ENCODE results near the gene PADI2. TPM values are rescaled to one million over a fixed set of nuclear protein-coding genes. Genes with fewer than 3 reads are reported as not detected.
A peak's percentile ranks its signal among the peaks of the same experiment; 100 is the strongest.

PADI2 gene
- total and polyA plus RNA-seq, 5 donors from 2014 or later, result 0.08 TPM; not detected in 4

- Mint-ChIP-seq H3K4me3 (no peak overlapping the region), H3K27me3 (peaks cover 5% of the 10 kb centered on the region), H3K4me1 (peaks cover 0 to 2% (median 0%) of the 10 kb centered on the region in 4 donors), H3K9me3 (no peaks in the 10 kb centered on the region), H3K36me3 (no peaks in the 10 kb centered on the region), H3K27ac (no peak overlapping the region)
- Histone ChIP-seq H3K9me3 (ENCODE audit: control insufficient read depth in 2 of 2, low read length in 2 of 2) (no peaks in the 10 kb centered on the region), H3K36me3 (ENCODE audit: control insufficient read depth, insufficient read depth, low read length) (no peaks in the 10 kb centered on the region), H3K27ac (ENCODE audit: insufficient read depth, low read length, poor library complexity, severe bottlenecking) (no peak overlapping the region), H3K4me1 (ENCODE audit: control insufficient read depth, insufficient read depth, low read length, poor library complexity, severe bottlenecking) (no peaks in the 10 kb centered on the region), H3K4me3 (ENCODE audit: low read depth, low read length) (no peak overlapping the region), H3K27me3 (ENCODE audit: control insufficient read depth, insufficient read depth, low read length) (no peaks in the 10 kb centered on the region)
- ATAC-seq (ENCODE audit: low read depth in 2 of 2), result no peak
- DNase-seq, result no peak
Measured at GRCh38 chr1:17136936-17137335, 17.7 kb upstream of the PADI2 start.

GRCh38 chr1:17136145-17136544 is 16.9 kb upstream of the PADI2 start:
- DNase-seq (no peak), ATAC-seq (ENCODE audit: low read depth in 2 of 2) (no peak)
- Histone ChIP-seq H3K27me3 (ENCODE audit: control insufficient read depth, insufficient read depth, low read length) (no peaks in the 10 kb centered on the region), H3K4me1 (ENCODE audit: control insufficient read depth, insufficient read depth, low read length, poor library complexity, severe bottlenecking) (no peaks in the 10 kb centered on the region), H3K36me3 (ENCODE audit: control insufficient read depth, insufficient read depth, low read length) (no peaks in the 10 kb centered on the region), H3K4me3 (ENCODE audit: low read depth, low read length) (no peak overlapping the region), H3K9me3 (ENCODE audit: control insufficient read depth in 2 of 2, low read length in 2 of 2) (no peaks in the 10 kb centered on the region), H3K27ac (ENCODE audit: insufficient read depth, low read length, poor library complexity, severe bottlenecking) (no peak overlapping the region)
- peaks cover 0 to 2% (median 0%) of the 10 kb centered on the region in 4 donors for H3K4me1 Mint-ChIP-seq
- H3K4me3 Mint-ChIP-seq, result no peak overlapping the region
- no peaks in the 10 kb centered on the region for H3K36me3 Mint-ChIP-seq
- no peak overlapping the region for H3K27ac Mint-ChIP-seq
- H3K9me3 Mint-ChIP-seq, result no peaks in the 10 kb centered on the region
- peaks cover 5% of the 10 kb centered on the region for H3K27me3 Mint-ChIP-seq

DNA sequence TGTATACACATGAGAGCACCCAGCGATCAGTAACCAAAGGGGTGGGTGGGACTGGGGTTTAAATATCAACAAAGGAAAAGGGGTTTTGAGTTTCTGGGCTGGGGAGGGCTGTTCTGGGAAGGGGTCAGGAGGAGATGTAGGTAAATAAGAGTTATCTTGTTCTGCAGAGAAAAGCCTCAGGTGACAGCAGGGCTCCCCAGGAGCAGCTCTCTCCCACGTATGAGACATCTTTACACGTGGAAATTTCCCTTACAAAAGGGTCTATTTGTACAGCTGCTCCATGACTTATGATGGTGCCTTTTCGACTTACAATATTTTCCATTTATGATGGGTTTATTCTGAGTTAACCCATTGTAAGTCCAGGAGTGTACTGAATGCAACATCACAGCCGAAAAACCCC is 16.3 kb upstream of the PADI2 start:
- H3K4me3 ChIP-seq (ENCODE audit: low read depth, low read length), result no peak overlapping the region
- Mint-ChIP-seq H3K27me3 (peaks cover 5% of the 10 kb centered on the region), H3K27ac (no peak overlapping the region), H3K36me3 (no peaks in the 10 kb centered on the region), H3K4me1 (peaks cover 0 to 2% (median 0%) of the 10 kb centered on the region in 4 donors), H3K9me3 (no peaks in the 10 kb centered on the region), H3K4me3 (peak overlapping the region in 1 of 4 donors; percentile 18)
- H3K27me3 ChIP-seq (ENCODE audit: control insufficient read depth, insufficient read depth, low read length), result no peaks in the 10 kb centered on the region
- H3K9me3 ChIP-seq (ENCODE audit: control insufficient read depth in 2 of 2, low read length in 2 of 2), result no peaks in the 10 kb centered on the region
- H3K27ac ChIP-seq (ENCODE audit: insufficient read depth, low read length, poor library complexity, severe bottlenecking), result no peak overlapping the region
- no peak for DNase-seq
- no peak for ATAC-seq (ENCODE audit: low read depth in 2 of 2)
- H3K4me1 ChIP-seq (ENCODE audit: control insufficient read depth, insufficient read depth, low read length, poor library complexity, severe bottlenecking), result no peaks in the 10 kb centered on the region
- H3K36me3 ChIP-seq (ENCODE audit: control insufficient read depth, insufficient read depth, low read length), result no peaks in the 10 kb centered on the region

DNA sequence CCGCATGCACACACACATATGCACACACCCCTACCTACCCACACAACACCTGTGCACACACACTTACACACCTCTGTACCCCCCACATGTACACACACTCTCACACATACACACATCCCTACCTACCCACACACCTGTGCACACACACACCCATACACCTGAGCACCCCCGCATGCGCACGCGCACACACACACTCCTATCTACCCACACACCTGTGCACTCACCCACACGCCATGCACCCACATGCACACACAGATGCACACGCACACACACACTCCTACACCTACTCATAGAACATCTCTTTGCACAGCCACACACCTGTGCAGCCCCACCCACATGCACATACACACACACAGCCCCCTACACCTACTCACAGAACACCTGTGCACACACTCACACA is 15.5 kb upstream of the PADI2 start:
- no peaks in the 10 kb centered on the region for H3K9me3 ChIP-seq (ENCODE audit: control insufficient read depth in 2 of 2, low read length in 2 of 2)
- ATAC-seq (ENCODE audit: low read depth in 2 of 2) (no peak), DNase-seq (no peak)
- no peaks in the 10 kb centered on the region for H3K27me3 ChIP-seq (ENCODE audit: control insufficient read depth, insufficient read depth, low read length)
- no peaks in the 10 kb centered on the region for H3K4me1 ChIP-seq (ENCODE audit: control insufficient read depth, insufficient read depth, low read length, poor library complexity, severe bottlenecking)
- peaks cover 5% of the 10 kb centered on the region for H3K27me3 Mint-ChIP-seq
- H3K36me3 ChIP-seq (ENCODE audit: control insufficient read depth, insufficient read depth, low read length), result no peaks in the 10 kb centered on the region
- no peaks in the 10 kb centered on the region for H3K9me3 Mint-ChIP-seq
- H3K27ac ChIP-seq (ENCODE audit: insufficient read depth, low read length, poor library complexity, severe bottlenecking), result no peak overlapping the region
- H3K4me1 Mint-ChIP-seq, result peaks cover 0 to 2% (median 0%) of the 10 kb centered on the region in 4 donors
- H3K4me3 Mint-ChIP-seq, result no peak overlapping the region
- no peaks in the 10 kb centered on the region for H3K36me3 Mint-ChIP-seq
- no peak overlapping the region for H3K4me3 ChIP-seq (ENCODE audit: low read depth, low read length)
- H3K27ac Mint-ChIP-seq, result peak overlapping the region in 1 of 3 donors; percentile 66

GRCh38 chr1:17134034-17134433 is 14.8 kb upstream of the PADI2 start:
- H3K9me3 Mint-ChIP-seq, result no peaks in the 10 kb centered on the region
- no peaks in the 10 kb centered on the region for H3K36me3 Mint-ChIP-seq
- peaks cover 0 to 2% (median 0%) of the 10 kb centered on the region in 4 donors for H3K4me1 Mint-ChIP-seq

DNA sequence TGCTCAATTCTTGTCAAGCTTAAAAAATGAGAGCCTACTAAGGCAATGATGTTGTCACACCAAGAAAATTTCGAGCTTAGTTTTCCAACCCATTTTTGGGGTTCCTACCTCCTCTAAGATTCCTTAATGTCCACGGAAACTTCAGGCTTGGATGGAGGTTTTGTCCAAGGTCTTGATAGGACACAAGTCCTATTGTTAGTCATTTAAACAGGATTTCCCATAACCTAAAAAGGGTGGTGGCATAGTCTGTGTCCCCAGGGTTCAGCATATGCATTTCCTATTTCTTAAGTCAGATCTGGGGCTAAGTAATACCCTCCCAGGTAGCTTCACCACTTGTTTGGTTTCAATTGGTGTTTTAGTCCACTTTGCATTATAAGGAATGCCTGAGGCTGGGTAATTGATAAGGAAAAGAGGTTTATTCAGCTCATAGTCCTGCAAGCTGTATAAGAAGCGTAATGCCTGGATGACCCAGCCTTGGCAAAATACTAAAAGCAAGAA is 10.9 kb upstream of the PADI2 start:
- H3K4me3 Mint-ChIP-seq, result no peak overlapping the region
- H3K36me3 ChIP-seq (ENCODE audit: control insufficient read depth, insufficient read depth, low read length), result no peaks in the 10 kb centered on the region
- no peak for ATAC-seq (ENCODE audit: low read depth in 2 of 2)
- no peak overlapping the region for H3K27ac Mint-ChIP-seq
- peaks cover 7% of the 10 kb centered on the region for H3K27me3 Mint-ChIP-seq
- no peaks in the 10 kb centered on the region for H3K9me3 ChIP-seq (ENCODE audit: control insufficient read depth in 2 of 2, low read length in 2 of 2)
- H3K4me1 Mint-ChIP-seq, result peaks cover 0 to 4% (median 1%) of the 10 kb centered on the region in 4 donors
- no peaks in the 10 kb centered on the region for H3K27me3 ChIP-seq (ENCODE audit: control insufficient read depth, insufficient read depth, low read length)
- H3K36me3 Mint-ChIP-seq, result no peaks in the 10 kb centered on the region
- no peak overlapping the region for H3K4me3 ChIP-seq (ENCODE audit: low read depth, low read length)
- DNase-seq, result no peak
- no peak overlapping the region for H3K27ac ChIP-seq (ENCODE audit: insufficient read depth, low read length, poor library complexity, severe bottlenecking)
- H3K4me1 ChIP-seq (ENCODE audit: control insufficient read depth, insufficient read depth, low read length, poor library complexity, severe bottlenecking), result no peaks in the 10 kb centered on the region
- H3K9me3 Mint-ChIP-seq, result no peaks in the 10 kb centered on the region

More at GRCh38 chr1:17134034-17134433, 14.8 kb upstream of the PADI2 start:
- H3K4me1 ChIP-seq (ENCODE audit: control insufficient read depth, insufficient read depth, low read length, poor library complexity, severe bottlenecking), result no peaks in the 10 kb centered on the region
- Mint-ChIP-seq H3K27ac (no peak overlapping the region), H3K27me3 (peaks cover 5% of the 10 kb centered on the region), H3K4me3 (no peak overlapping the region)
- no peaks in the 10 kb centered on the region for H3K9me3 ChIP-seq (ENCODE audit: control insufficient read depth in 2 of 2, low read length in 2 of 2)
- ATAC-seq (ENCODE audit: low read depth in 2 of 2) (no peak), DNase-seq (no peak)
- no peaks in the 10 kb centered on the region for H3K27me3 ChIP-seq (ENCODE audit: control insufficient read depth, insufficient read depth, low read length)
- no peak overlapping the region for H3K4me3 ChIP-seq (ENCODE audit: low read depth, low read length)
- H3K36me3 ChIP-seq (ENCODE audit: control insufficient read depth, insufficient read depth, low read length), result no peaks in the 10 kb centered on the region
- no peak overlapping the region for H3K27ac ChIP-seq (ENCODE audit: insufficient read depth, low read length, poor library complexity, severe bottlenecking)

GRCh38 chr1:17128361-17128760 is 9.1 kb upstream of the PADI2 start:
- H3K27me3 ChIP-seq (ENCODE audit: control insufficient read depth, insufficient read depth, low read length), result no peaks in the 10 kb centered on the region
- Mint-ChIP-seq H3K9me3 (no peaks in the 10 kb centered on the region), H3K4me1 (peaks cover 0 to 2% (median under 1%) of the 10 kb centered on the region in 4 donors), H3K27me3 (peaks cover 7% of the 10 kb centered on the region), H3K4me3 (no peak overlapping the region), H3K27ac (no peak overlapping the region), H3K36me3 (no peaks in the 10 kb centered on the region)
- no peak overlapping the region for H3K4me3 ChIP-seq (ENCODE audit: low read depth, low read length)
- no peak for DNase-seq
- no peak overlapping the region for H3K27ac ChIP-seq (ENCODE audit: insufficient read depth, low read length, poor library complexity, severe bottlenecking)
- H3K36me3 ChIP-seq (ENCODE audit: control insufficient read depth, insufficient read depth, low read length), result no peaks in the 10 kb centered on the region
- ATAC-seq (ENCODE audit: low read depth in 2 of 2), result no peak
- no peaks in the 10 kb centered on the region for H3K4me1 ChIP-seq (ENCODE audit: control insufficient read depth, insufficient read depth, low read length, poor library complexity, severe bottlenecking)
- no peaks in the 10 kb centered on the region for H3K9me3 ChIP-seq (ENCODE audit: control insufficient read depth in 2 of 2, low read length in 2 of 2)

- H3K4me3 ChIP-seq (ENCODE audit: low read depth, low read length), result no peak overlapping the region
- ATAC-seq (ENCODE audit: low read depth in 2 of 2) (peak; percentile 52 to 71), DNase-seq (peak; percentile 53 to 67 (median 65))
- no peak overlapping the region for H3K4me3 Mint-ChIP-seq
- H3K27ac Mint-ChIP-seq, result peak overlapping the region in 1 of 3 donors; percentile 48
- H3K4me1 Mint-ChIP-seq, result peaks cover 0 to 2% (median under 1%) of the 10 kb centered on the region in 4 donors
- no peaks in the 10 kb centered on the region for H3K36me3 Mint-ChIP-seq
- peaks cover 20% of the 10 kb centered on the region for H3K27me3 Mint-ChIP-seq
- no peaks in the 10 kb centered on the region for H3K9me3 Mint-ChIP-seq
- no peak overlapping the region for H3K27ac ChIP-seq (ENCODE audit: insufficient read depth, low read length, poor library complexity, severe bottlenecking)
- no peaks in the 10 kb centered on the region for H3K36me3 ChIP-seq (ENCODE audit: control insufficient read depth, insufficient read depth, low read length)
- no peaks in the 10 kb centered on the region for H3K4me1 ChIP-seq (ENCODE audit: control insufficient read depth, insufficient read depth, low read length, poor library complexity, severe bottlenecking)
- no peaks in the 10 kb centered on the region for H3K27me3 ChIP-seq (ENCODE audit: control insufficient read depth, insufficient read depth, low read length)
- no peaks in the 10 kb centered on the region for H3K9me3 ChIP-seq (ENCODE audit: control insufficient read depth in 2 of 2, low read length in 2 of 2)
Measured at GRCh38 chr1:17125756-17126237, 6.5 kb upstream of the PADI2 start.

All from CD4-positive, CD25-positive, alpha-beta regulatory T cell (primary cell).